ENCODE measurements around the gene GPR15. TPM values are rescaled to one million over a fixed set of nuclear protein-coding genes. Genes with fewer than 3 reads are reported as not detected.

GPR15 gene
- total and polyA plus RNA-seq, 3 donors from 2014 or later, result 0.34 TPM; not detected in 2

DNA sequence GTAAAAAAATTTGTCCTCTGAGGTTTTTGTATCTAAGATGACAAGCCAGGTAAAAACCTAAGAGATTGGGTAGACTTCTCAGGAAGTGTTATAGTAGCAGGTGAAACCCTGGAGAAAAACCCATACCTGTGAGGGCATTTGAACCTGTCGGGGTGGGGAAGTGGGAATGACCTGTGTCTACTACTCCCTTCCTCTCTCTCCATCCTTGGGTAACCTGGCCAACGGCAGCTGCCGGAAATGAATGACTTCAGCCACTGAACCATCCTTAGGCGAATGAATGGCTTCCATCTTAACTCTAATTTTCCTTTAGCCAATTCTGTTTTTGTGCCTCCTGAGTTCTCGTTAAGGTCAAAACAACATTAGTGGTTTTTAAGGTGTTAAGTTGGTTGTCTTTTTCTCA lies 16.8 kb downstream of the GPR15 start:
- Histone ChIP-seq H3K36me3 (ENCODE audit: low read depth, missing control alignments) (no peaks in the 10 kb centered on the region), H3K9me3 (no peaks in the 10 kb centered on the region), H3K4me1 (no peaks in the 10 kb centered on the region), H3K27me3 (no peaks in the 10 kb centered on the region), H3K27ac (no peak overlapping the region), H3K4me3 (no peak overlapping the region)
- intact Hi-C loops (cut with DNase I; ENCODE audit: low total_unique reads), result no loop called here
- DNase-seq, result no peak
- TF ChIP-seq CTCF (IDR thresholded peaks at IDR 0.05), result no peak
- TF ChIP-seq POLR2A (IDR thresholded peaks at IDR 0.05), result no peak
- WGBS, 2 donors, result 72 to 75% methylated on average over 5 of the region's 5 CpGs

- no peaks in the 10 kb centered on the region for H3K4me1 ChIP-seq
- intact Hi-C loops (cut with DNase I; ENCODE audit: low total_unique reads), result no loop called here
- WGBS, 2 donors, result 86 to 97% methylated on average over 3 of the region's 3 CpGs
- H3K27me3 ChIP-seq, result no peaks in the 10 kb centered on the region
- no peaks in the 10 kb centered on the region for H3K9me3 ChIP-seq
- H3K27ac ChIP-seq, result no peak overlapping the region
- no peaks in the 10 kb centered on the region for H3K36me3 ChIP-seq (ENCODE audit: low read depth, missing control alignments)
- no peak overlapping the region for H3K4me3 ChIP-seq
- TF ChIP-seq POLR2A (IDR thresholded peaks at IDR 0.05), result no peak
- TF ChIP-seq CTCF (IDR thresholded peaks at IDR 0.05), result no peak
- no peak for DNase-seq
These were observed 19.1 kb downstream of the GPR15 start for GRCh38 chr3:98550833-98551232.

DNA sequence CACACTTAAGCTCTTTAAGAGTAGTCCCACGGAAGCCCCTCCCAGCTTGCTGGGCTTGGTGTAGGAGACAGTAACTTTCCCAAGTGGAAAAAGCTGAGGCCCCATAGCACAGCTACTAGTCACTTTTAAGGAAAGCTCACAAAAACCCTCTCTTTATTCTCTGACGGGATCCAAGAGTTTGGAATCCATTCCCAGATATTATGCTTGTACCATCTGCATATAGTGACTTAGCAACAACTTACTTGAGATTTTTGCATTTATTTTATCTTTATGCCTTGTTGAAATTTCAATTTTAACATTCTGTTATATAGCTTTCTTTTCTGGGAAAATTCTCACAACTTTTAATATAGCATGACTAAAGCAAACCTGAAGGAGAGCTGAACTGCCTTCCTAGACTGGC lies 19.5 kb downstream of the GPR15 start:
- no peak overlapping the region for H3K27ac ChIP-seq
- H3K9me3 ChIP-seq, result no peaks in the 10 kb centered on the region
- DNase-seq, result no peak
- intact Hi-C loops (cut with DNase I; ENCODE audit: low total_unique reads), result no loop called here
- no peak overlapping the region for H3K4me3 ChIP-seq
- no peaks in the 10 kb centered on the region for H3K27me3 ChIP-seq
- WGBS, 2 donors, result 78 to 93% methylated on average over 2 of the region's 2 CpGs
- H3K4me1 ChIP-seq, result no peaks in the 10 kb centered on the region
- no peak for TF ChIP-seq POLR2A (IDR thresholded peaks at IDR 0.05)
- no peaks in the 10 kb centered on the region for H3K36me3 ChIP-seq (ENCODE audit: low read depth, missing control alignments)

- no peak for DNase-seq
- H3K27ac ChIP-seq, result no peak overlapping the region
- 69 to 74% methylated on average over 3 of the region's 3 CpGs for WGBS, 2 donors
These were observed 20.0 kb downstream of the GPR15 start for GRCh38 chr3:98551754-98552153.

GRCh38 chr3:98552232-98553020 lies 20.6 kb downstream of the GPR15 start:
- intact Hi-C loops (cut with DNase I; ENCODE audit: low total_unique reads), result no loop called here
- Histone ChIP-seq H3K36me3 (ENCODE audit: low read depth, missing control alignments) (no peaks in the 10 kb centered on the region), H3K4me3 (no peak overlapping the region), H3K27ac (no peak overlapping the region), H3K4me1 (no peaks in the 10 kb centered on the region), H3K9me3 (no peaks in the 10 kb centered on the region), H3K27me3 (no peaks in the 10 kb centered on the region)
- 67 to 79% methylated on average over 4 of the region's 4 CpGs for WGBS, 2 donors
- no peak for DNase-seq
- no peak for TF ChIP-seq POLR2A (IDR thresholded peaks at IDR 0.05)
- TF ChIP-seq CTCF (IDR thresholded peaks at IDR 0.05), result no peak

More at GRCh38 chr3:98551754-98552153, 20.0 kb downstream of the GPR15 start:
- Histone ChIP-seq H3K4me3 (no peak overlapping the region), H3K27me3 (no peaks in the 10 kb centered on the region), H3K36me3 (ENCODE audit: low read depth, missing control alignments) (no peaks in the 10 kb centered on the region), H3K4me1 (no peaks in the 10 kb centered on the region), H3K9me3 (no peaks in the 10 kb centered on the region)
- intact Hi-C loops (cut with DNase I; ENCODE audit: low total_unique reads), result no loop called here
- no peak for TF ChIP-seq CTCF (IDR thresholded peaks at IDR 0.05)

All from testis (tissue), 3 donors.